ENCODE results near the gene USP30.

GRCh38 chr12:109064143-109064542, 11.8 kb downstream of the USP30 start:
- TF ChIP-seq, protein P1, sequence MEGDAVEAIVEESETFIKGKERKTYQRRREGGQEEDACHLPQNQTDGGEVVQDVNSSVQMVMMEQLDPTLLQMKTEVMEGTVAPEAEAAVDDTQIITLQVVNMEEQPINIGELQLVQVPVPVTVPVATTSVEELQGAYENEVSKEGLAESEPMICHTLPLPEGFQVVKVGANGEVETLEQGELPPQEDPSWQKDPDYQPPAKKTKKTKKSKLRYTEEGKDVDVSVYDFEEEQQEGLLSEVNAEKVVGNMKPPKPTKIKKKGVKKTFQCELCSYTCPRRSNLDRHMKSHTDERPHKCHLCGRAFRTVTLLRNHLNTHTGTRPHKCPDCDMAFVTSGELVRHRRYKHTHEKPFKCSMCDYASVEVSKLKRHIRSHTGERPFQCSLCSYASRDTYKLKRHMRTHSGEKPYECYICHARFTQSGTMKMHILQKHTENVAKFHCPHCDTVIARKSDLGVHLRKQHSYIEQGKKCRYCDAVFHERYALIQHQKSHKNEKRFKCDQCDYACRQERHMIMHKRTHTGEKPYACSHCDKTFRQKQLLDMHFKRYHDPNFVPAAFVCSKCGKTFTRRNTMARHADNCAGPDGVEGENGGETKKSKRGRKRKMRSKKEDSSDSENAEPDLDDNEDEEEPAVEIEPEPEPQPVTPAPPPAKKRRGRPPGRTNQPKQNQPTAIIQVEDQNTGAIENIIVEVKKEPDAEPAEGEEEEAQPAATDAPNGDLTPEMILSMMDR (IDR thresholded peaks at IDR 0.05): no peak
- TF ChIP-seq POLR2A (IDR thresholded peaks at IDR 0.05) (no peak), POLR2AphosphoS5 (IDR thresholded peaks at IDR 0.05; ENCODE audit: insufficient read depth in 1 of 2, low read depth in 1 of 2) (no peak)

All from vagina (tissue), 2 donors.